ENCODE results near the gene RAPGEFL1.
"Not testable (repeated sequence)": the region's sequence is repeated elsewhere in the genome, so short reads cannot be mapped to it uniquely, and the experiment has no call there.

Gene RAPGEFL1

DNA sequence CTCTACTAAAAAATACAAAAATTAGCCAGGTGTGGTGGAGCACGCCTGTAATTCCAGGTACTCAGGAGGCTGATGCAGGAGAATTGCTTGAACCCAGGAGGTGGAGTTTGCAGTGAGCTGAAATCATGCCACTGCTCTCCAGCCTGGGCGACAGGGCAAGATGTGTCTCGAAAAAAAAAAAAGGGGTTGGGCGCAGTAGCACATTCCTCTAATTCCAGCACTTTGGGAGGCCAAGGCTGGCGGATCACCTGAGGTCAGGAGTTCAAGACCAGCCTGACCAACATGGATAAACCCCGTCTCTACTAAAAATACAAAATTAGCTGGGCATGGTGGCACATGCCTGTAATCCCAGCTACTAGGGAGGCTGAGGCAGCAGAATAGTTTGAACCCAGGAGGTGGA is 36.6 kb downstream of the RAPGEFL1 start:
- DNase-seq, result not testable (repeated sequence)

DNA sequence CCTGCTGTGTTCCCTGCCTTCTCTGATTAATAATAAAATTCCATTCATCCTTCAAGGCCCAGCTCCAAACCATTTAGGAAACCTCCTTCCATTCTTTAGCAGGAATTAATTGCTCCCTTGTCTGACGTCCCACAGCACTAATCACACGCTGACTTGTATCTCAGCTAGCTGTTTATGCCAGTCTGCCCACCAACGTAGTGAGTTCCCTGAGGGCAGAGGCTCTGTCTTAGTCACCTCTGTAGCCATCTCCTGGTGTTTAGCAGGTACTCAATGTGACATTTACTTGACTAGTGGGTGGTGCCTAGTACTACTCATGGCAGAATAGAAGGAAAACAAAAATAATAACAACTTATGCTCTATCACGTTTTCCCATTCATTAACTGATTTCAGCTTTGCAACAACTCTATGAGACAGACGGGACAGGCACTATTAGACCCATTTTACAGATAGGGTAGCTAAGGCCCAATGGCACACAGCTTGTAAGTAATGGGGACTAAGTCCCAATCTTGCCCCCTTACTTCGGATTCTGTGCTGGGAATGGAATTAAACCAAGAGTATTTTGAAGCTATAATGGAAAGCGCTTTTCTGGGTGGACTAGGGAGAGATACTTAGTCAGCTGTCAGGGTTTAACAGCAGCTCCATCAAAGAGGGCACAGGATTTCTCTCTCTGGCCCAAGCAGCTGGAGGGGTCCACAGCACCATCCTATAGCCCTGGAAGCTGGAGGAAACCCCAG is 40.9 kb downstream of the RAPGEFL1 start:
- no peak for DNase-seq

DNA sequence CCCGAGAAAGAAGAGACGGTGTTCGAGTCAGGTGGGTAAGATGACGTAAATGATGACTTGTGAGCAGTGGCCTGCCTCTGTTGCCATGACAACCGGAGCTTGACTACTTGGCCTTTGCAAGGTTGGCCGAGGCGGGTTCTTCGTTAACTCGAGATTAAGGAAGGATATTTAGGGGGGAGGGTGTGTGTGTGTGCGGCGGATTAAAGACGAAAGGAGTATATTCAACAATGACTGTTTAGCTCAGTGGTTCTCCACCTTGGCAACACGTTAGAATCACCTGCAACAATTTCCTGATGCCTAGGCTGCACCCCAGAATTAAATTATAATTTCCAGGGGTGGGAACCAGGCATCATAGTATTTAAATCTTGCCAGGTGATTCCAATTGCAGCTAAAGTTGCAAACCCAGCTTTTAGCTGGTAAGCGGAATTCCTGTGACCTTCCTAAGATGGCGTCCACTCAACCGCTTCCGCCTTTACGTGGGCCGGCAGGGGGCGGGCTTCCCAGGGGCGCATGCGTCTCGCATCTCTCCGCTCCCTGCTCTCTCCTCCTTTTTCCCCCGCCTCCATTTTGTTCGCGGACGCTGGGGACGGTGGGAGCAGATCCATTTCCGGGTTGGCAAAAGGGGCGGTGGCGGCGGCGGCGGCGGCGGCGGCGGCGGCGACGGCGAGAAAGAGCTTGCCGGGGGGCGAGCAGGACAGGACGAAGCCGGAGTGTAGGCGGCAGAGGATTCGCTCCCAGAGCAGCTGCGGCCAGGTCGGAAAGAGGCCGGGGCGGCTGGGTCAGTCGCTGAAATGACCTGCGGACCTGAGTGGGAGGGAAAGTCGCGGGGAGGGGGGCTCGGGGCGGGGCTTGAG is 41.7 kb downstream of the RAPGEFL1 start, which contains the start of gene WIPF2:
Gene WIPF2 (plus strand): TSS at position 565 of the 854 bp plus-strand sequence. CDS start 37,156 bp downstream, outside the sequence.
- peak; percentile 98 for DNase-seq

DNA sequence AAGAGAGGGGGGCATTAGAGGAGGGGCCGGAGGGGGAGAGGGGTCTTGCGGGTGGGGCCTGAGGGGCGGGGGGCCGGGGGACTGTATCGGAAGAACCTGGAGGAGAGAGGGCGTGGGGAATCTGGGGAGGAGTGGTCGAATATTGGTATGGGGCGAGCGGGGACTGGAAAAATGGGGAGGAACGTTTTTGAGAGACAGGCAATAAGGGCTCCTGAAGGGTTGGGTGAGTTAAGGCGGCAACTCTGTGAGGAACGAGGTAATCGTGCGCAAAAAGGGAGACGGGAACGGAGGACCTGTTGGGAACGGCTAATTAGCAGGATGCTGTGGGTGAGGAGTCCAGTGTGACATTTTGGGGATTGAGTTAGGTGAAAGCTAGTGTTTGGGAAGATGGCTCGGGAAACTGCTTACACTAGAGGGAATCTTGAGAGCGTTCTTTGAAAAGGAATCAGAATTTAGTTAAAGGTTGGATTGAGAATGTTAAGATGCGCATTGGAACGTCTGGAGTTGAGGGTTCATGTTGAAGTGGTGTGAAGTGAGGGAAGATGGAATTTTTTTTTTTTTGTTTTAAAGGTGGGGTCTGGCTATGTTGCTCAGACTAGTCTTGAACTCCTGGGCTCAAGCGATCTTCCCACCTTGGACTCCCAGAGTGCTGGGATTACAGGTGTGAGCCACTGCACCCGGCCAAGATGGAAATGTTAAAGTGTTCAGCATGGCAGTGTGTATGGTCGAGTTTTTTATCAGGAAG is 42.5 kb downstream of the RAPGEFL1 start:
- peak; percentile 45 for DNase-seq

DNA sequence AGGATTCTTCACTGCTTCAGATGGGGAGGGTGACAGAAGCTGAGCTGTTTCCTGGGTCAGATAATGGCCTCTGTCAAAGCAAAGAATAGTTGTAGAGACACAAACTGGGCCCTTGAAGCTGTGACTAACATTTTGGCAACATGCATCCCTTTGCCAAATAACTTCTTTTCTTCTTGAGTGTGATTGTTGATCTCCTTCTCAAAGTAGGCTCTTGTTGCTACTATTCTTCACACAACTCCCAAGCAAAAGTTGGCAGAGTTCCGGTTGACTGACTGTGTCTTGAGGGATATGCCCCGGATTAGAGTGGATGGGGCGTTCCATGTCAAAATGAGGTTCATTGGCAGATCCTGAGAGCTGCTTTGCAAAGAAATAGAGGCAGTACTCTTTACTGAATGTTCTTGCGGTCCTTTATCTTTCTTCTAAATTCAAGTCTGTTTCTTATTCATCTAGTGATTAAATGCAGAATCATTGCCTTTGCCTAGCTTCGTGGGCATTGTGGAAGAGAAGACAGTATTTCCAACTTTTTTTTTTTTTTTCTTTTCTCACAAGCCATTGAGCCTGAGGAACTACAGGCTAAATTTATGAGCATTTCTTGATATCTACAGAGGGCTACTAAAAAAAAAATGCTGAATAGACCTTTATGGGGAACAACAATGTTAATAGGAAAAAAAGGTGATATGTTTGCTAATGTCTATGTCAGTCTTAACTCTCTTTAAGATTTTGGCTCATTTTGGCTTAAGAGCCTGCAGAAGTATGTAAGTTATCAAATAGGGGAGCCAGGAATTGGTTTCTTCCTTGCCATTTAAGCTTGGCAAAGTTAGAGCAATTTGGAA is 47.7 kb downstream of the RAPGEFL1 start:
- DNase-seq, result no peak

DNA sequence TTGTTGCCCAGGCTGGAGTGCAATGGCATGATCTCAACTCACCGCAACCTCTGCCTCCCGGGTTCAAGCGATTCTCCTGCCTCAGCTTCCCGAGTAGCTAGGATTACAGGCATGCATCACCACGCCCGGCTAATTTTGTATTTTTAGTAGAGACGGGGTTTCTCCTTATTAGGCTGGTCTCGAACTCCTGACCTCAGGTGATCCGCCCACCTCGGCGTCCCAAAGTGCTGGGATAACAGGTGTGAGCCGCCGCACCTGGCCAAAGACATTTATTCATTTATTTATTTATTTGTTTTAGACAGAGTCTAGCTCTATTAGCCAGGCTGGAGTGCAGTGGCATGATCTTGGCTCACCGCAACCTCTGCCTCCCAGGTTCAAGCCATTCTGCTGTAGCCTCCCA is 51.9 kb downstream of the RAPGEFL1 start:
- not testable (repeated sequence) for DNase-seq

DNA sequence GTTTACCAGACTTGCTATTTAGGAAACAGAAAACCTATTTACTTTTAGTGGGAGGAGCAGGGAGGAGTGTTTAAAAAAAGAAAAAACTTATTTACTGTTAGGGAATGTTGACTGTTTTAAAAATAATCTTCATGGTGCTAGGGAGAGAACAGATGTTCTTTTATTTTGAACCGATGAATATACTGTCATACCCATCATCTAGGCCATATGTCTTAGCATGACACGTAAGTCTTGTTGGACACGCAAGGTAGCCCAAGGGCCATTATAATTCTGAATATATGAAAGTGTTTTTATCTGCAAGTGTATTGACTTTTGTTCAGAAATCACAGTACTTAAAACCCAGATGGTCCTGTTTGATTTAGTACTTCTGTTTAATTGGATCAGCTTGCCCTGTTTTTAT is 53.4 kb downstream of the RAPGEFL1 start:
- DNase-seq, result no peak

DNA sequence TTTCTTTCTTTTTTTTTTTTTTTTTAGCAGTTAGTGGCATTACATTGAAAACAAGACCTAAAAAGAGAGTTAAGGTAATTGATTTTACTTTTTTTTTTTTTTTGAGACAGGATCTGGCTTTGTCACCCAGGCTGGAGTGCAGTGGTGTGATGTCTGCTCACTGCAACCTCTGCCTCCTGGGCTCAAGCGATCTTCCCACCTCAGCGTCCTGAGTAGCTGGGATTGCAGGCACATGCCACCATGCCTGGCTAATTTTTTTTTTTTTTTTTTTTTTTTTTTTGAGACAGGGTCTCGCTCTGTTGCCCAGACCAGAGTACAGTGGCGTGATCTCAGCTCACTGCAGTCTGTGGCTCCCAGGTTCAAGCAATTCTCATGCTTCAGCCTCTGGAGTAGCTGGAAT is 54.7 kb downstream of the RAPGEFL1 start:
- not testable (repeated sequence) for DNase-seq

DNA sequence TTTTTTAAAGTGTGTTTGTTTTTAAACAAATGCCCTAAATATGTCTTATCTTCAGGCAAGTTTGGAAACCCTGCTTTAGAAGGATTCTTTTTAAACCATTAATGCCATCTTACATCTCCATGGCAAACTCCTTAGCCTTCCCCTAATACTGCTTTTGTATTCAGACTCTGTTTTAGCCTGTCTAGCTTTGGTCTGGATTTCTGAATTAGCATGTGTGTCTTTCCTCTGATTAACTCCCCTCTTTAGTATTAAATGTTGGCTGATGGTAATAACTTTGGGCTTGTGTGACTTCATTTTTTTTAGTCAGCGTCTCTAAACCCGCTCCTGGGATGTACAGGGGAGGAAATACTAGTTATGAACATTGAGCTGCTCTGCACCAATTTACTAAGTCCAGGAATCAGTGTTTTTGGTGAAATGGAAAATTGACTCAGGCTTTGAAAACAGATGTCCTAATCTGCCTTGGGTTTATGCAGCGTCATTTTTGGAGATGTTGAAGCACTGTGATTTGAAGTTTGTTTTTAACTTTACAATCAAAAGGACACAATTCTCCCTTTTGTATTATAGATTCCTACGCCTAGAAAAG is 64.1 kb downstream of the RAPGEFL1 start:
- DNase-seq, result no peak

DNA sequence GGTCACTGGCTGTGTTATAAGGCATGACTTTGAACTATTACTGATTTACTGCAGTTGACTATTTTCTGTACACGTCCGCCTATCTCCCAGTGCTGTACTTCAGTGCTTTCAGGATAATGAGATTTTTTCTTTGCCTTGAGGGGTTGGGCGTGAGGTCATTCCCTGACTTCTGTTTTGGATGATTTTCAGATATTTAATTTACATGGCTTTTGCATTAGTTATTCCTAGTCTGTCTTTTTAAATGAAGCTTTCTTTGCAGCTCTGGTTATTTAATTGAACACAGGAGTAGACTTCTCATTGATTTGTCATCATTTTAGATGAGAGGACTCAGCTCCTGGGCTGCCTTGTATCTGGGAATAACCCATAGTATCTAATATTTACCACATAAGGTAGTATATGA is 65.5 kb downstream of the RAPGEFL1 start:
- DNase-seq, result no peak

DNA sequence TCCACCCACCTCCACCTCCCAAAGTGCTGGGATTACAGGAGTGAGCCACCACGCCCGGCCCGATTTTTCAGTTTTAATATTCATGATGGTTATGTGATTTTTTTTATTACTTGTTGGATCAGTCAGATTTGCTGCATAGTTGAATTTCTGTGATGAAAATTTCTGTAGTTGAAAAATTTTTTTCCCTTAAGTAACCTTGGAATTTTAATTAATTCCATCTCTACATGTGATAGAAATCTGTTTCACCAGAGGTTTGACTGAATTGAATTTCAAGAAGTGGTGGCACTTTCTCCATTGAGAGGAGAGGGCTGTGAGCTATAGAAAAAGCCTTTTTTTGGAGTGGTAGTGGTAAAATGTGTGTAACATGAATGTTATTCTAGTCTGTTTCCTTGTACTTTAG is 66.5 kb downstream of the RAPGEFL1 start:
- no peak for DNase-seq

DNA sequence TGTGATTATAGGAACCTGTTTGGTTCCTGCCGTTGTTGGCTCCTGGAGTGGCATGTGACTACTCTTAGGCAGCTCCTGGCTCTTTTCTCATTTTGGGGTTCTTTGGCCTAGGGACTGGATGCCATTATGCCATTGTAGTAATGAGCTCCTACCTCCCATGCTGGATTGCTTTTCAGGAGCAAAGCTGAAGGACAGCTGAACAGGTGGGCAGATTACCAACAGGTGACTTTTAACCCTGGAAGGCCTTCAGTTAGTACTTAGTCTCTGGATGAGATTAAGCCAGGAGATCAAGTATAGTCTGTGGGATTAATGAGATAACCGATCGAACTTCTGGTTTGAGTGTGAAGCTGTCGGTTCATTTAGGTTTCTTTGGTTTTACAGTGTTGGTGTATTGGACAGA is 67.0 kb downstream of the RAPGEFL1 start:
- DNase-seq, result no peak
